ENCODE results near the gene USP33. TPM values are rescaled to one million over a fixed set of nuclear protein-coding genes. Genes with fewer than 3 reads are reported as not detected.

The USP33 gene
- total and polyA plus RNA-seq, 2 of the 13 experiments (the other 11 are each of a cell fraction or from before 2014, with no cell fraction given): 32.0 to 49.1 TPM

DNA sequence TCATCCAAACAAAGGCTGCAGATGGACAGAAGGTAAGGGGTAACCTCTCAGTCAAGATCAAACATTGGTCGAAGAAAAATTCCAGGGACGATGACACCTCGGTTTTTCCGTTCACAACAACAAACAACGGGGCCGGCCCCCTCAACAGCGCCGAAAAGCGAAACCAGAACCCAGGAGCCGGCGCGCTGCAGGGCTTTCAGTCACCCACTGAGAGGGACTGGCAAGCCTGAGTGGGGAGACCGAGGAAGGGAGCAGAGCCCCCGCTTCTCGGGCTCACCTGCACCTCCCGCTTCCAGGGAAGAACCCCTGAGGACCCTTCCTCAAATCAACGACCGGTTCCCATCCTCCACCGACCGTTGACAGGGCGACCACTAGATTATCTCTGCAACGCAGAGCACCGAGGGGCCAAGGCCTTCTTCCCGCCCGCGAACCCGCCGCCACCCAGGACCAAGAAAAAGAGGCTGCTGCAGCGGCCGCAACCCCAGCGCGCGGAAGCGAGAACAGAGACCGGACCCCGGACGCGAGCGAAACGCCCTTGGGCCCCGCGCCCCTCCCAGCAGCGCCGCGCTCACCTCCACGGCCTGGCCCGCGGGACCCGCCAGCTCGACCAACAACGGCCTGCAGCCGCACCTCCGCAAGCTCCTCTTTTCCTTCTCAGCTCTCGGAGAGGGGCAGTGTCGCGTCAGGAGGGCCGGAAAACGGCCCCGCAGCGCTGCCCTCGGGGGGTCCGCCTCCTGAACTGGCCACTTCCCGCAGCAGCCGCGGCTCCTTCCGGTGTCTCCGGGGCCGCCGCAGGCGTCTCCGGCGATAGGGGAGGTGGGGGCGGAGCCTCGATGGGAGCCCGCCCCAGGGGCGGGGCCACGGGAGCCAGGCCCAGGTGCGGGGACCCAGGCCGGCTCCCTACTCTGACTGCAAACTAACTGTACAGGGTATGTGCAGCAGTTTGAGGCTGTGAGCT is at the start of gene USP33 (continued):
- TF ChIP-seq IRX3 (CRISPR knock-in tag; IDR thresholded peaks at IDR 0.05; ENCODE audit: borderline replicate concordance, low read depth) (0 out of 2 replicates have a peak, but pooled peaks have one; percentile 11), ATF7 (IDR thresholded peaks at IDR 0.05) (no peak), ATF7 (CRISPR knock-in tag; IDR thresholded peaks at IDR 0.05) (no peak), KAT8 (CRISPR knock-in tag; IDR thresholded peaks at IDR 0.05) (peak; percentile 82; the same call in 1 of the 2 replicates), MAFG (CRISPR knock-in tag; IDR thresholded peaks at IDR 0.05) (no peak), ZBTB7B (CRISPR knock-in tag; IDR thresholded peaks at IDR 0.05) (peak; percentile 80), ZNF781 (CRISPR knock-in tag; IDR thresholded peaks at IDR 0.05; ENCODE audit: borderline replicate concordance, not compliant biosample characterization) (no peak), ZNF782 (CRISPR knock-in tag; IDR thresholded peaks at IDR 0.05; ENCODE audit: borderline replicate concordance) (peak; percentile 96; the same call in 1 of the 2 replicates), TMF1 (CRISPR knock-in tag; IDR thresholded peaks at IDR 0.05; ENCODE audit: low read depth) (peak; percentile 48; the same call in 1 of the 2 replicates), NFE2L1 (CRISPR knock-in tag; IDR thresholded peaks at IDR 0.05; ENCODE audit: borderline replicate concordance) (no peak), HNRNPK (IDR thresholded peaks at IDR 0.05; ENCODE audit: low read depth, low read length, poor library complexity, severe bottlenecking) (peak; percentile 44), ZNF550 (CRISPR knock-in tag; IDR thresholded peaks at IDR 0.05; ENCODE audit: borderline replicate concordance) (no peak), SNAI1 (CRISPR knock-in tag; IDR thresholded peaks at IDR 0.05; ENCODE audit: borderline replicate concordance) (no peak), ZNF543 (CRISPR knock-in tag; IDR thresholded peaks at IDR 0.05) (peak; percentile 67; the same call in 1 of the 2 replicates), NONO (IDR thresholded peaks at IDR 0.05) (no peak), NONO (CRISPR knock-in tag; conservative IDR thresholded peaks at IDR 0.05) (0 out of 2 replicates have a peak, but pooled peaks have one; percentile 42), ZEB1 (IDR thresholded peaks at IDR 0.05; ENCODE audit: insufficient replicate concordance, low read depth) (peak; percentile 22), NKX3-1 (CRISPR knock-in tag; IDR thresholded peaks at IDR 0.05) (peak; percentile 80; the same call in 1 of the 2 replicates), MZF1 (CRISPR knock-in tag; IDR thresholded peaks at IDR 0.05; ENCODE audit: borderline replicate concordance) (no peak), NPAS2 (CRISPR knock-in tag; IDR thresholded peaks at IDR 0.05; ENCODE audit: borderline replicate concordance) (peak; percentile 74; the same call in 1 of the 2 replicates), PHB2 (IDR thresholded peaks at IDR 0.05; ENCODE audit: partially characterized antibody) (no peak), RARA (CRISPR knock-in tag; IDR thresholded peaks at IDR 0.05) (peak; percentile 27; the same call in 1 of the 2 replicates)
- TF ChIP-seq, protein P1, sequence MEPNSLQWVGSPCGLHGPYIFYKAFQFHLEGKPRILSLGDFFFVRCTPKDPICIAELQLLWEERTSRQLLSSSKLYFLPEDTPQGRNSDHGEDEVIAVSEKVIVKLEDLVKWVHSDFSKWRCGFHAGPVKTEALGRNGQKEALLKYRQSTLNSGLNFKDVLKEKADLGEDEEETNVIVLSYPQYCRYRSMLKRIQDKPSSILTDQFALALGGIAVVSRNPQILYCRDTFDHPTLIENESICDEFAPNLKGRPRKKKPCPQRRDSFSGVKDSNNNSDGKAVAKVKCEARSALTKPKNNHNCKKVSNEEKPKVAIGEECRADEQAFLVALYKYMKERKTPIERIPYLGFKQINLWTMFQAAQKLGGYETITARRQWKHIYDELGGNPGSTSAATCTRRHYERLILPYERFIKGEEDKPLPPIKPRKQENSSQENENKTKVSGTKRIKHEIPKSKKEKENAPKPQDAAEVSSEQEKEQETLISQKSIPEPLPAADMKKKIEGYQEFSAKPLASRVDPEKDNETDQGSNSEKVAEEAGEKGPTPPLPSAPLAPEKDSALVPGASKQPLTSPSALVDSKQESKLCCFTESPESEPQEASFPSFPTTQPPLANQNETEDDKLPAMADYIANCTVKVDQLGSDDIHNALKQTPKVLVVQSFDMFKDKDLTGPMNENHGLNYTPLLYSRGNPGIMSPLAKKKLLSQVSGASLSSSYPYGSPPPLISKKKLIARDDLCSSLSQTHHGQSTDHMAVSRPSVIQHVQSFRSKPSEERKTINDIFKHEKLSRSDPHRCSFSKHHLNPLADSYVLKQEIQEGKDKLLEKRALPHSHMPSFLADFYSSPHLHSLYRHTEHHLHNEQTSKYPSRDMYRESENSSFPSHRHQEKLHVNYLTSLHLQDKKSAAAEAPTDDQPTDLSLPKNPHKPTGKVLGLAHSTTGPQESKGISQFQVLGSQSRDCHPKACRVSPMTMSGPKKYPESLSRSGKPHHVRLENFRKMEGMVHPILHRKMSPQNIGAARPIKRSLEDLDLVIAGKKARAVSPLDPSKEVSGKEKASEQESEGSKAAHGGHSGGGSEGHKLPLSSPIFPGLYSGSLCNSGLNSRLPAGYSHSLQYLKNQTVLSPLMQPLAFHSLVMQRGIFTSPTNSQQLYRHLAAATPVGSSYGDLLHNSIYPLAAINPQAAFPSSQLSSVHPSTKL (CRISPR knock-in tag; IDR thresholded peaks at IDR 0.05): peak; percentile 57; the same call in 1 of the 2 replicates
- TF ChIP-seq, protein P2, sequence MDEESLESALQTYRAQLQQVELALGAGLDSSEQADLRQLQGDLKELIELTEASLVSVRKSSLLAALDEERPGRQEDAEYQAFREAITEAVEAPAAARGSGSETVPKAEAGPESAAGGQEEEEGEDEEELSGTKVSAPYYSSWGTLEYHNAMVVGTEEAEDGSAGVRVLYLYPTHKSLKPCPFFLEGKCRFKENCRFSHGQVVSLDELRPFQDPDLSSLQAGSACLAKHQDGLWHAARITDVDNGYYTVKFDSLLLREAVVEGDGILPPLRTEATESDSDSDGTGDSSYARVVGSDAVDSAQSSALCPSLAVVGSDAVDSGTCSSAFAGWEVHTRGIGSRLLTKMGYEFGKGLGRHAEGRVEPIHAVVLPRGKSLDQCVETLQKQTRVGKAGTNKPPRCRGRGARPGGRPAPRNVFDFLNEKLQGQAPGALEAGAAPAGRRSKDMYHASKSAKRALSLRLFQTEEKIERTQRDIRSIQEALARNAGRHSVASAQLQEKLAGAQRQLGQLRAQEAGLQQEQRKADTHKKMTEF (CRISPR knock-in tag; IDR thresholded peaks at IDR 0.05): peak; percentile 76; the same call in 1 of the 2 replicates
